Thymus (tissue), 11 donors: ENCODE measurements around the gene MSN. TPM values are rescaled to one million over a fixed set of nuclear protein-coding genes. Genes with fewer than 3 reads are reported as not detected.
"Not testable (repeated sequence)": the region's sequence is repeated elsewhere in the genome, so short reads cannot be mapped to it uniquely, and the experiment has no call there.

Experiments
- DNase-seq, 9 donors: peaks; one replicate each; pipeline ENCODE4 v3.0.0-alpha.2; 2013; ENCODE audit warnings: low spot score in 9 of 9, low read depth in 6 of 9, missing footprints in 1 of 9
- H3K27ac ChIP-seq, 2 donors: one replicate each; pipeline ENCODE4 v1.5.1; 2013; ENCODE audit warnings: control low read depth in 1 of 2, low read depth in 1 of 2, low read length in 1 of 2, mild to moderate bottlenecking in 1 of 2, moderate library complexity in 1 of 2
- H3K27me3 ChIP-seq, 2 donors: one replicate each; pipeline ENCODE4 v1.5.1; 2013; ENCODE audit warnings: low read length in 1 of 2; ENCODE audit not compliant: control insufficient read depth in 2 of 2, insufficient read depth in 1 of 2
- H3K36me3 ChIP-seq, 2 donors: one replicate each; pipeline ENCODE4 v1.5.1; 2013; ENCODE audit warnings: low read length in 1 of 2, mild to moderate bottlenecking in 1 of 2, moderate library complexity in 1 of 2; ENCODE audit not compliant: control insufficient read depth in 2 of 2, insufficient read depth in 2 of 2
- H3K4me1 ChIP-seq, 2 donors: one replicate each; pipeline ENCODE4 v1.5.1; 2013; ENCODE audit warnings: low read length in 2 of 2; ENCODE audit not compliant: control insufficient read depth in 2 of 2, insufficient read depth in 2 of 2
- H3K4me3 ChIP-seq, 2 donors: one replicate each; pipeline ENCODE4 v1.5.1; 2013; ENCODE audit warnings: low read length in 2 of 2, control low read depth in 1 of 2, mild to moderate bottlenecking in 1 of 2
- H3K9me3 ChIP-seq, 2 donors: one replicate each; pipeline ENCODE4 v1.5.1; 2013; ENCODE audit warnings: low read length in 1 of 2, mild to moderate bottlenecking in 1 of 2; ENCODE audit not compliant: control insufficient read depth in 2 of 2, insufficient read depth in 1 of 2
- WGBS: extraction: QIAGEN DNeasy Blood & Tissue Kit; methylation state at CpG from one replicate; pipeline ENCODE4 v1.1.7; 2013; 5-methylcytosine and 5-hydroxymethylcytosine counted together
- polyA plus RNA-seq: library from polyadenylated mRNA; stranded (reverse); fragments of 200-250 nt; gene quantifications from one replicate; pipeline ENCODE4 v1.2.3, GENCODE V29; 2013
- total RNA-seq: library from RNA; stranded (reverse); fragments of 120-200 nt; gene quantifications from one replicate; pipeline ENCODE4 v1.2.4, GENCODE V29; 2013
- donor health status: healthy.

Gene MSN
- total and polyA plus RNA-seq, 2 donors = 160 to 161 TPM

GRCh38 chrX:65637335-65637734 lies 30.1 kb upstream of the MSN start:
- Histone ChIP-seq H3K27ac (no peak overlapping the region), H3K9me3 (no peaks in the 10 kb centered on the region), H3K4me3 (no peak overlapping the region), H3K4me1 (no peaks in the 10 kb centered on the region), H3K36me3 (no peaks in the 10 kb centered on the region), H3K27me3 (no peaks in the 10 kb centered on the region)
- WGBS = 98% methylated on average over 5 of the region's 5 CpGs
- DNase-seq = no peak

GRCh38 chrX:65642914-65643491 lies 24.5 kb upstream of the MSN start:
- WGBS = 67% methylated on average over 3 of the region's 3 CpGs
- no peak for DNase-seq
- Histone ChIP-seq H3K27ac (no peak overlapping the region), H3K4me3 (no peak overlapping the region), H3K36me3 (no peaks in the 10 kb centered on the region), H3K27me3 (no peaks in the 10 kb centered on the region), H3K9me3 (no peaks in the 10 kb centered on the region), H3K4me1 (no peaks in the 10 kb centered on the region)

DNA sequence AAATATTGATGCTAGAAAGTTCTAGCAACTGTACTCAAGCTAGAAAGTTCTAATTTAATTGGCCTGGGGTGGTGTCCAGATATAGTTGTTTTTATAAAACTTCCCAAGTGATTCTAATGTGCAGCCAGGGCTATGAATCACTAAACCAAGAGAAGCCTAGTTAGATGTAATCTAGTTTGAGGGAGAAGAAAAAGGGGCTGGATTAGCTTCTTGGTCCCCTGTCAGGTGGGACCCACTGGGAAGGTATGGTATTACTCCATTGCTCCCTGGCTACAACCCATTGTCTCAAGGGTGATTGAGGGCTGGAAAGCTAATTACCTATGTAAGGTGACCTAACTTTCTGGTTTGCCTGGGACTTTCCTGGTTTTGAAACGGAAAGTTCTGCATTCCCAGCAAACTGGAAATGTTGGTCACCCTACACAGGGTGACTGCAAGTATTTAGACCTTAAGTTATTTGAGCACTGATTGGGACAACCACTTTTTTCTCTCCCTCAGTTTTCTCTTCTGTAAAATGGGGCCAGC lies 23.9 kb upstream of the MSN start:
- no peaks in the 10 kb centered on the region for H3K36me3 ChIP-seq
- no peaks in the 10 kb centered on the region for H3K27me3 ChIP-seq
- WGBS = 92% methylated on average over 1 of the region's 1 CpG
- no peak for DNase-seq
- no peaks in the 10 kb centered on the region for H3K4me1 ChIP-seq
- no peaks in the 10 kb centered on the region for H3K9me3 ChIP-seq
- peak overlapping the region in 1 of 2 donors; percentile 31 for H3K27ac ChIP-seq
- no peak overlapping the region for H3K4me3 ChIP-seq

DNA sequence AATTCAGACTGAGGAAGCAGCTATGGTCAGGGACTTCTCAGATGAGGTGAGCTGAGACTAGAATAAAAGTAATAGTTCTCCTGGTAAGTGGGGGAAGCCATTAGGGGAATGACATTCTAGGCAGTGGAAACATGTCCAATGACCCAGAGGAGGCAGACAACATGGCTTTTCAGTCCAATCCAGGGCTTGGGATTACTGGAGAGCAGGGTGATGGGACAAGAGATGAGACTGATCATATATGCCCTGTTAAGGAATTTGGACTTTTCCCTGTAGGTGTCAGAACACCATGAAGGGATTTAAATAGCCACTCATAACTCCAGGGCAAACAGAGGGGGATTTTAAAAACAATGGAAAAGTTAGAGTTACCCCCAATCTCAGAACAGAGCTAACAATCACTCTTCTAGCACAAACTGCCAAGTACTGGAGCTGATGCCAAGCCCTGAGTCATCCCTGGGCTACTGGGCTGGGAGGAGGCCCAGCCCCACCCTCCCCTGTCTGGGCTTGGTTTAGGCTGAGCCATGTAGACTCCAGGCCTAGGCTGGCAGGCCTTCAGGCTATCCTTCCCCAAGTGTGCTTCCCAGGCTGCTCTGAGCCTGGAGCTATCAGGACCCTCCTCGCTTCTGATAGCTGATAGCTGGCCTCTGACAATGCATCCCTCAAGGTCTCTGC lies 22.7 kb upstream of the MSN start:
- no peak overlapping the region for H3K4me3 ChIP-seq
- no peaks in the 10 kb centered on the region for H3K36me3 ChIP-seq
- 96% methylated on average over 1 of the region's 1 CpG for WGBS
- no peaks in the 10 kb centered on the region for H3K27me3 ChIP-seq
- no peak for DNase-seq
- no peaks in the 10 kb centered on the region for H3K9me3 ChIP-seq
- no peak overlapping the region for H3K27ac ChIP-seq
- no peaks in the 10 kb centered on the region for H3K4me1 ChIP-seq

GRCh38 chrX:65647801-65648200 lies 19.7 kb upstream of the MSN start:
- Histone ChIP-seq H3K4me1 (no peaks in the 10 kb centered on the region), H3K36me3 (no peaks in the 10 kb centered on the region), H3K4me3 (no peak overlapping the region), H3K27ac (no peak overlapping the region), H3K27me3 (no peaks in the 10 kb centered on the region), H3K9me3 (no peaks in the 10 kb centered on the region)
- WGBS = 94% methylated on average over 3 of the region's 3 CpGs
- no peak for DNase-seq

- Histone ChIP-seq H3K36me3 (no peaks in the 10 kb centered on the region), H3K4me3 (no peak overlapping the region), H3K27me3 (no peaks in the 10 kb centered on the region), H3K4me1 (peaks cover 0 to 9% of the 10 kb centered on the region in 2 donors), H3K27ac (no peak overlapping the region), H3K9me3 (no peaks in the 10 kb centered on the region)
- WGBS = 96% methylated on average over 1 of the region's 1 CpG
- DNase-seq = no peak
Observed at GRCh38 chrX:65652098-65652497, 15.4 kb upstream of the MSN start.

GRCh38 chrX:65657009-65657441 lies 10.4 kb upstream of the MSN start:
- H3K9me3 ChIP-seq, H3K27me3 ChIP-seq, H3K4me3 ChIP-seq, H3K36me3 ChIP-seq, H3K4me1 ChIP-seq, DNase-seq: not testable (repeated sequence)
- peak overlapping the region in 1 of 2 donors; percentile 46 for H3K27ac ChIP-seq
- WGBS = 47% methylated on average over 5 of the region's 7 CpGs

DNA sequence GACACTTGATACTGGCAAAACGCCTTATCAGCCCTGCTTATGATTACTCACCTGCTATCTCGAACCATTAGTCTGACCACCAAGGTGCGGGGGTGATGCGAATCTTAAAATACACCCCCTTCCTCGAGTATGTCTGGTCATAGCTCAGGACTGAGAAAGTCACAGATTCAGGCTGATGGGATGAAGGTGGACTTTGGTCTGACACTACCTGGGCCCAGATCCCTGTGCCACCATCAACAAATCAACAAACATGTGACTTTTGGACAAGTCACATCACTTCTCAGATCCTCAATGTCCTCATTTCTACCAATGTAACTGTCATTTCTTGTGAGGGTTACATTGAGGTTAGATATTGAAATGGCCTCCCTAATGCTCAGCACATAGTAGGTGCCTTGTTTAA lies 9.8 kb upstream of the MSN start:
- no peaks in the 10 kb centered on the region for H3K27me3 ChIP-seq
- H3K4me3 ChIP-seq = no peak overlapping the region
- WGBS = 99% methylated on average over 5 of the region's 5 CpGs
- DNase-seq = no peak
- no peaks in the 10 kb centered on the region for H3K36me3 ChIP-seq
- peaks cover 0 to 9% of the 10 kb centered on the region in 2 donors for H3K4me1 ChIP-seq
- no peaks in the 10 kb centered on the region for H3K9me3 ChIP-seq
- no peak overlapping the region for H3K27ac ChIP-seq

DNA sequence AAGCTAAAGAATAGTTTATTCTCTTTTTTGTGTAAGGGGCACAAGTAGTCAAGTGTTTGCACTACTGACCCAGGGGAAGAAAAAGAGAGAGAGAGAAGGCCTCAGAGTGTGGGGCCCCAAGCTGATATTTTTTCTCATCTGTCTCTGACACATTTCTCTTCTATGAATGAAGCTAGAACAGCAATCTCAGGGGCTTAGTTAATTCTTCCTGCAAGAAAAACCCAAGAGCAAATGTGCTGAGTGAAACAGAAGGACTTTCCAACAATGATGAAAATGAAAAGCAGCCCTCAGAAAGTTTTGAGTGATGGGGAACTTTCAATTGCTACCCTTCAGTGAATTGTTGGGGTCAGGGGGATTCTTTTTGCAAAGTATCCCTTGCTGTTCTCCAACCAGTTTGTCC lies 9.2 kb upstream of the MSN start:
- no peak for DNase-seq
- Histone ChIP-seq H3K4me3 (no peak overlapping the region), H3K9me3 (no peaks in the 10 kb centered on the region), H3K27ac (no peak overlapping the region), H3K4me1 (peaks cover 0 to 9% of the 10 kb centered on the region in 2 donors), H3K27me3 (no peaks in the 10 kb centered on the region), H3K36me3 (no peaks in the 10 kb centered on the region)
